Mammary epithelial cell (primary cell): ENCODE measurements around the gene DSE.

Experiments
- CTCF ChIP-seq, 2 donors: IDR thresholded peaks in 1 of 2; conservative IDR thresholded peaks in 1 of 2; 2 replicates each; pipeline ENCODE4 v1.5.1; 2011 to 2012; ENCODE audit warnings: inconsistent platforms in 2 of 2, low read length in 2 of 2, mild to moderate bottlenecking in 2 of 2, control low read depth in 1 of 2, low read depth in 1 of 2; ENCODE audit not compliant: insufficient read depth in 1 of 2; ENCODE audit errors: extremely low read depth in 1 of 2
- EZH2 ChIP-seq: IDR thresholded peaks from 2 replicates; pipeline ENCODE4 v1.6.1; 2012; ENCODE audit warnings: low read length, inconsistent platforms, borderline replicate concordance

DNA sequence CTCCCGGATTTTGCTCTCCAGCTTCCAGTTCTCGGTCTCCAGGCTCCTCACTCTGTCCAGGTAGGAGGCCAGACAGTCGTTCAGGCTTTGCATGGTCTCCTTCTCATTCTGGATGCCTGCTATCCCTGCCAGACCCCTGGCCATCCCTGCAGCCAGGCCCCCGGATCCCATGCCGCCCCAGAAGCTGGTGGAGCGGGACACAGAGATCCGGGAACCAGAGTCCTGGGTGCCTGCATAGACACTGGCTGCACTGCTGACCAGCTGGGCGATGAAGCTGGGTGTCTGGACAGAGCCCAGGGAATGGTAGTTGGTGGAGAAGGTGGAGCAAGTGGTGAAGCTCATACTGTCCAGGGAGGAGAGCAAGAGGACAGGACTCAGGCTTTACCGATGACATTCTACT, 87.5 kb downstream of the DSE start:
- TF ChIP-seq CTCF (conservative IDR thresholded peaks at IDR 0.05 in 1 of 2, IDR thresholded peaks at IDR 0.05 in 1 of 2; ENCODE audit: extremely low read depth in 1 of 2, insufficient read depth in 1 of 2, low read depth in 1 of 2, low read length in 2 of 2) (no peak), EZH2 (no peak)
